HepG2 (cell line): ENCODE measurements around the gene UBE4A.

Experiments
- ZNF629 ChIP-seq: sonication (generic); formaldehyde crosslinking; conservative IDR thresholded peaks from 2 replicates; pipeline ENCODE4 v1.5.0; 2020; ENCODE audit warnings: missing genetic modification reagents
- TF ChIP-seq, protein P1 (sequence below), 2 experiments: IDR thresholded peaks; 2 replicates each; pipeline ENCODE4 v1.6.1; 2011 to 2012; ENCODE audit warnings: low read length in 2 of 2, borderline replicate concordance in 1 of 2, low read depth in 1 of 2, mild to moderate bottlenecking in 1 of 2, moderate library complexity in 1 of 2

GRCh38 chr11:118319337-118319707 is 40.1 kb upstream of the UBE4A start:
- TF ChIP-seq, protein P1, sequence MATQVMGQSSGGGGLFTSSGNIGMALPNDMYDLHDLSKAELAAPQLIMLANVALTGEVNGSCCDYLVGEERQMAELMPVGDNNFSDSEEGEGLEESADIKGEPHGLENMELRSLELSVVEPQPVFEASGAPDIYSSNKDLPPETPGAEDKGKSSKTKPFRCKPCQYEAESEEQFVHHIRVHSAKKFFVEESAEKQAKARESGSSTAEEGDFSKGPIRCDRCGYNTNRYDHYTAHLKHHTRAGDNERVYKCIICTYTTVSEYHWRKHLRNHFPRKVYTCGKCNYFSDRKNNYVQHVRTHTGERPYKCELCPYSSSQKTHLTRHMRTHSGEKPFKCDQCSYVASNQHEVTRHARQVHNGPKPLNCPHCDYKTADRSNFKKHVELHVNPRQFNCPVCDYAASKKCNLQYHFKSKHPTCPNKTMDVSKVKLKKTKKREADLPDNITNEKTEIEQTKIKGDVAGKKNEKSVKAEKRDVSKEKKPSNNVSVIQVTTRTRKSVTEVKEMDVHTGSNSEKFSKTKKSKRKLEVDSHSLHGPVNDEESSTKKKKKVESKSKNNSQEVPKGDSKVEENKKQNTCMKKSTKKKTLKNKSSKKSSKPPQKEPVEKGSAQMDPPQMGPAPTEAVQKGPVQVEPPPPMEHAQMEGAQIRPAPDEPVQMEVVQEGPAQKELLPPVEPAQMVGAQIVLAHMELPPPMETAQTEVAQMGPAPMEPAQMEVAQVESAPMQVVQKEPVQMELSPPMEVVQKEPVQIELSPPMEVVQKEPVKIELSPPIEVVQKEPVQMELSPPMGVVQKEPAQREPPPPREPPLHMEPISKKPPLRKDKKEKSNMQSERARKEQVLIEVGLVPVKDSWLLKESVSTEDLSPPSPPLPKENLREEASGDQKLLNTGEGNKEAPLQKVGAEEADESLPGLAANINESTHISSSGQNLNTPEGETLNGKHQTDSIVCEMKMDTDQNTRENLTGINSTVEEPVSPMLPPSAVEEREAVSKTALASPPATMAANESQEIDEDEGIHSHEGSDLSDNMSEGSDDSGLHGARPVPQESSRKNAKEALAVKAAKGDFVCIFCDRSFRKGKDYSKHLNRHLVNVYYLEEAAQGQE (IDR thresholded peaks at IDR 0.05; ENCODE audit: borderline replicate concordance in 1 of 2, low read depth in 1 of 2, low read length in 2 of 2) = no peak
- TF ChIP-seq ZNF629 (CRISPR knock-in tag) = no peak
